AG04450 (cell line): ENCODE data around the gene BST2. TPM values are rescaled to one million over a fixed set of nuclear protein-coding genes. Genes with fewer than 3 reads are reported as not detected.

Experiments
- CTCF ChIA-PET: fragments of 300-600, 350-600 bp; formaldehyde crosslinking; extraction: SDS; loops from one replicate; lab custom pipeline; 2022; ENCODE audit warnings: antibody characterized with exemption, inconsistent platforms; lab: Charles Lee
- POLR2A ChIA-PET: fragments of 350-600 bp; formaldehyde crosslinking; extraction: SDS; loops from one replicate; lab custom pipeline; 2021; ENCODE audit warnings: antibody characterized with exemption, inconsistent platforms; lab: Yijun Ruan, JAX
- DNase-seq: peaks from one replicate; pipeline ENCODE4 v3.0.0-alpha.2; 2011; ENCODE audit warnings: low read depth, low spot score
- H3K27ac ChIP-seq: one replicate; pipeline ENCODE4 v1.5.1; 2012; ENCODE audit warnings: low read depth, low read length, control low read depth
- H3K27me3 ChIP-seq: one replicate; pipeline ENCODE4 v1.6.0; 2012; ENCODE audit warnings: low read length; ENCODE audit not compliant: control insufficient read depth, insufficient read depth
- H3K4me3 ChIP-seq: 2 replicates; pipeline ENCODE4 v1.5.1; 2011; ENCODE audit warnings: mild to moderate bottlenecking, low read depth, low read length, control low read depth
- H3K9me3 ChIP-seq: 2 replicates; pipeline ENCODE4 v1.5.1; 2012; ENCODE audit warnings: low read length; ENCODE audit not compliant: control insufficient read depth, insufficient read depth
- CTCF ChIP-seq: IDR thresholded peaks from 2 replicates; pipeline ENCODE4 v1.5.1; 2011; ENCODE audit warnings: low read depth, low read length, control low read depth, inconsistent platforms
- polyA plus RNA-seq: library from polyadenylated mRNA; depleted of rRNA; stranded (reverse); fragments of >200 nt; gene quantifications from 2 replicates; pipeline ENCODE4 v1.2.3, GENCODE V29; 2011

Gene BST2
- polyA plus RNA-seq, 1 experiment: 1.9 TPM

GRCh38 chr19:17419621-17420474, 14.4 kb upstream of the BST2 start, which contains the start of gene MVB12A:
MVB12A (plus strand) TSS chr19:17420047; CDS start chr19:17420136, 89 bp downstream.
- CTCF ChIA-PET: interaction anchor here (0.6 to 1.1 kb wide), 5 partner anchors 21 to 440 kb away, joined by 3 to 7 read pairs (median 3); partner anchors contain the start of gene RPL18A

GRCh38 chr19:17419154-17419620, 13.8 kb upstream of the BST2 start:
- CTCF ChIA-PET: interaction anchor here (0.6 to 1.1 kb wide), 6 partner anchors 22 to 441 kb away, joined by 3 to 7 read pairs (median 4); partner anchors contain the start of gene RPL18A
- no peak for DNase-seq
- H3K9me3 ChIP-seq: no peaks in the 10 kb centered on the region; the same call in 1 of the 2 replicates
- POLR2A ChIA-PET: interaction anchor here (0.5 to 1.2 kb wide), 9 partner anchors 10 to 1774 kb away, joined by 3 to 9 read pairs (median 4); partner anchors contain the start of gene DDA1
- peaks cover 4% of the 10 kb centered on the region for H3K27me3 ChIP-seq
- TF ChIP-seq CTCF: no peak
- peak overlapping the region; percentile 58 for H3K4me3 ChIP-seq
- peak overlapping the region; percentile 78 for H3K27ac ChIP-seq

More at GRCh38 chr19:17419621-17420474, 14.4 kb upstream of the BST2 start, which contains the start of gene MVB12A:
- TF ChIP-seq CTCF: no peak
- Histone ChIP-seq H3K4me3 (peak within 1 kb of the TSS; percentile 85), H3K9me3 (no peaks in the 10 kb centered on the region; the same call in 1 of the 2 replicates), H3K27me3 (peaks cover 2% of the 10 kb centered on the region), H3K27ac (peak within 1 kb of the TSS; percentile 78)
- peak; percentile 99 for DNase-seq
- POLR2A ChIA-PET: interaction anchor here (0.5 to 1.2 kb wide), 11 partner anchors 9 to 1773 kb away, joined by 3 to 9 read pairs (median 4); partner anchors contain the start of genes BST2 and DDA1

GRCh38 chr19:17418710-17419109, 13.3 kb upstream of the BST2 start:
- ChIA-PET CTCF (interaction anchor here (1.1 kb wide), 2 partner anchors 27 to 33 kb away, joined by 3 to 5 read pairs; no protein-coding TSS in a partner anchor), POLR2A (interaction anchor here (1.1 kb wide), 1 partner anchor 10 kb away, joined by 7 read pairs; no protein-coding TSS in a partner anchor)
- Histone ChIP-seq H3K9me3 (no peaks in the 10 kb centered on the region; the same call in 1 of the 2 replicates), H3K4me3 (no peak overlapping the region), H3K27me3 (peaks cover 6% of the 10 kb centered on the region), H3K27ac (no peak overlapping the region)
- TF ChIP-seq CTCF: no peak
- DNase-seq: no peak

GRCh38 chr19:17415121-17415520, 9.7 kb upstream of the BST2 start:
- peaks cover 9% of the 10 kb centered on the region for H3K27me3 ChIP-seq
- POLR2A ChIA-PET: no interaction called here

More at GRCh38 chr19:17415121-17415520, 9.7 kb upstream of the BST2 start:
- DNase-seq: no peak
- no peak overlapping the region for H3K4me3 ChIP-seq
- no peak overlapping the region for H3K27ac ChIP-seq
- no peak for TF ChIP-seq CTCF
- CTCF ChIA-PET: no interaction called here
- H3K9me3 ChIP-seq: no peaks in the 10 kb centered on the region; the same call in 1 of the 2 replicates
